HCT116 (cell line): ENCODE measurements around the gene KRTAP9-7. TPM values are rescaled to one million over a fixed set of nuclear protein-coding genes. Genes with fewer than 3 reads are reported as not detected.
A peak's percentile ranks its signal among the peaks of the same experiment; 100 is the strongest.

Source experiments
- ATAC-seq: fragments of 200-7000 bp; cut with Tn5 transposase; 2 replicates; pipeline ENCODE4 v1.9.1; 2020; ENCODE audit warnings: mild to moderate bottlenecking, moderate library complexity
- BruUV-seq: library from RNA; stranded (reverse); fragments of 400-500 nt; replicated peaks from 2 replicates; lab custom pipeline; 2021; lab: Mats Ljungman, UMichigan
- CTCF ChIA-PET: fragments of 300-600 bp; sonication (Branson Sonifier 250); formaldehyde crosslinking; loops from one replicate; lab custom pipeline; 2021; ENCODE audit warnings: antibody characterized with exemption; lab: Charles Lee
- POLR2A ChIA-PET: fragments of 300-600, 350-600 bp; sonication (Branson Sonifier 250); formaldehyde crosslinking; loops from one replicate; lab custom pipeline; 2021; ENCODE audit warnings: antibody characterized with exemption; lab: Charles Lee
- RAD21 ChIA-PET, 2 experiments: fragments of 300-600 bp; sonication (Branson Sonifier 250); formaldehyde crosslinking; loops; one replicate each; lab custom pipeline; 2023; ENCODE audit warnings: low total read pairs in 2 of 2; ENCODE audit not compliant: uncharacterized antibody in 2 of 2, unreplicated experiment in 2 of 2, low non-redundant PET in 1 of 2; lab: Charles Lee
- DNase-seq: peaks from one replicate; pipeline ENCODE4 v3.0.0-alpha.2; 2010; ENCODE audit warnings: low read depth, low spot score
- H2AFZ ChIP-seq: fragments of 200-600 bp; shearing (Covaris generic), sonication (generic); 2 replicates; pipeline ENCODE4 v1.6.1; 2017; ENCODE audit warnings: low read depth, mixed run types, mixed read lengths, antibody characterized with exemption, low read length; ENCODE audit not compliant: poor library complexity, severe bottlenecking
- H3K27ac ChIP-seq: 2 replicates; pipeline ENCODE4 v1.5.1; 2012; ENCODE audit warnings: low read depth, low read length
- H3K27me3 ChIP-seq: fragments of 200-600 bp; sonication (generic); 2 replicates; pipeline ENCODE4 v1.6.1; 2016; ENCODE audit warnings: mixed run types, low read length, mixed read lengths; ENCODE audit not compliant: insufficient read depth
- H3K36me3 ChIP-seq, 2 experiments: fragments of 200-500 bp in 1 of 2; fragments of 200-600 bp in 1 of 2; sonication (Bioruptor generic) in 1 of 2; sonication (generic) in 1 of 2; 2 replicates each; pipeline versions ENCODE4 v1.5.1 to v1.6.1; 2014 to 2016; ENCODE audit warnings: low read length in 2 of 2, inconsistent platforms in 1 of 2, mixed read lengths in 1 of 2, mixed run types in 1 of 2; ENCODE audit not compliant: insufficient read depth in 2 of 2, control insufficient read depth in 1 of 2
- H3K4me1 ChIP-seq, 2 experiments: fragments of 200-600 bp in 1 of 2; sonication (generic) in 1 of 2; 2 replicates each; pipeline versions ENCODE4 v1.5.1 to v1.6.1; 2012 to 2017; ENCODE audit warnings: low read length in 2 of 2, inconsistent platforms in 1 of 2, mild to moderate bottlenecking in 1 of 2, mixed read lengths in 1 of 2, mixed run types in 1 of 2, moderate library complexity in 1 of 2; ENCODE audit not compliant: insufficient read depth in 2 of 2, control insufficient read depth in 1 of 2
- H3K4me2 ChIP-seq: fragments of 200-600 bp; sonication (generic); 2 replicates; pipeline ENCODE4 v1.6.1; 2017; ENCODE audit warnings: mixed run types, low read length, mixed read lengths
- H3K4me3 ChIP-seq, 2 experiments: fragments of 200-600 bp in 1 of 2; sonication (generic) in 1 of 2; replicated peaks in 1 of 2; 2 replicates each; pipeline ENCODE4 v1.5.1; 2011 to 2016; ENCODE audit warnings: low read length in 2 of 2, control low read depth in 1 of 2, low read depth in 1 of 2, mild to moderate bottlenecking in 1 of 2, mixed read lengths in 1 of 2, mixed run types in 1 of 2
- H3K79me2 ChIP-seq: fragments of 200-600 bp; sonication (generic); 2 replicates; pipeline ENCODE4 v1.6.1; 2017; ENCODE audit warnings: mild to moderate bottlenecking, mixed run types, low read length, moderate library complexity, mixed read lengths; ENCODE audit not compliant: insufficient read depth
- H3K9ac ChIP-seq: fragments of 200-600 bp; sonication (generic); 2 replicates; pipeline ENCODE4 v1.6.1; 2016; ENCODE audit warnings: low read length, mixed read lengths
- H3K9me2 ChIP-seq: fragments of 200-600 bp; sonication (generic), shearing (Covaris generic); 2 replicates; pipeline ENCODE4 v1.6.1; 2017; ENCODE audit warnings: mixed run types, mild to moderate bottlenecking, moderate library complexity; ENCODE audit not compliant: insufficient read depth
- H3K9me3 ChIP-seq, 2 experiments: fragments of 200-500 bp in 1 of 2; fragments of 200-600 bp in 1 of 2; sonication (Bioruptor generic) in 1 of 2; sonication (generic) in 1 of 2; 2 replicates each; pipeline ENCODE4 v1.6.1; 2014 to 2017; ENCODE audit warnings: low read length in 2 of 2, mixed read lengths in 2 of 2, inconsistent platforms in 1 of 2, low read depth in 1 of 2, mild to moderate bottlenecking in 1 of 2, mixed run types in 1 of 2, moderate library complexity in 1 of 2; ENCODE audit not compliant: control insufficient read depth in 1 of 2, insufficient read depth in 1 of 2
- H4K20me1 ChIP-seq: fragments of 200-600 bp; sonication (generic), shearing (Covaris generic); 2 replicates; pipeline ENCODE4 v1.6.1; 2017; ENCODE audit warnings: mixed run types, mild to moderate bottlenecking, moderate library complexity; ENCODE audit not compliant: insufficient read depth
- ATF3 ChIP-seq: IDR thresholded peaks from 2 replicates; pipeline ENCODE4 v1.6.1; 2012
- CEBPB ChIP-seq: IDR thresholded peaks from 2 replicates; pipeline ENCODE4 v1.6.1; 2012; ENCODE audit warnings: low read depth
- CTCF ChIP-seq, 3 experiments: fragments of 200-600 bp in 1 of 3; sonication (generic) in 1 of 3; IDR thresholded peaks in 2 of 3; conservative IDR thresholded peaks in 1 of 3; 2 replicates each; pipeline ENCODE4 v1.5.1; 2012 to 2017; ENCODE audit warnings: low read depth in 2 of 3, low read length in 2 of 3, antibody characterized with exemption in 1 of 3, borderline replicate concordance in 1 of 3, control low read depth in 1 of 3, mild to moderate bottlenecking in 1 of 3, mixed read lengths in 1 of 3, mixed run types in 1 of 3, moderate library complexity in 1 of 3; ENCODE audit not compliant: insufficient read depth in 1 of 3
- EGR1 ChIP-seq: IDR thresholded peaks from 2 replicates; pipeline ENCODE4 v1.6.1; 2012; ENCODE audit warnings: low read depth
- ELF1 ChIP-seq: IDR thresholded peaks from 2 replicates; pipeline ENCODE4 v1.6.1; 2012; ENCODE audit warnings: low read depth, borderline replicate concordance
- EZH2 ChIP-seq: fragments of 200-600 bp; sonication (generic); IDR thresholded peaks from 2 replicates; pipeline ENCODE4 v1.6.1; 2017; ENCODE audit warnings: antibody characterized with exemption, mixed run types
- EZH2phosphoT487 ChIP-seq: fragments of 200-600 bp; IDR thresholded peaks from 2 replicates; pipeline ENCODE4 v1.6.1; 2018; ENCODE audit warnings: antibody characterized with exemption, borderline replicate concordance
- FOSL1 ChIP-seq: IDR thresholded peaks from 2 replicates; pipeline ENCODE4 v1.6.1; 2012; ENCODE audit warnings: low read depth
- JUND ChIP-seq: IDR thresholded peaks from 2 replicates; pipeline ENCODE4 v1.6.1; 2012
- MAX ChIP-seq: IDR thresholded peaks from 2 replicates; pipeline ENCODE4 v1.6.1; 2012
- POLR2A ChIP-seq: IDR thresholded peaks from 2 replicates; pipeline ENCODE4 v1.7.0; 2011; ENCODE audit warnings: borderline replicate concordance; ENCODE audit not compliant: insufficient read depth, insufficient read length; ENCODE audit errors: extremely low read depth
- RAD21 ChIP-seq: IDR thresholded peaks from 2 replicates; pipeline ENCODE4 v1.6.1; 2012; ENCODE audit warnings: low read depth, mild to moderate bottlenecking
- SIN3A ChIP-seq: IDR thresholded peaks from 2 replicates; pipeline ENCODE4 v1.6.1; 2012; ENCODE audit warnings: low read depth
- SP1 ChIP-seq: IDR thresholded peaks from 2 replicates; pipeline ENCODE4 v1.6.1; 2012; ENCODE audit warnings: low read depth
- SRF ChIP-seq: IDR thresholded peaks from 2 replicates; pipeline ENCODE4 v1.6.1; 2012; ENCODE audit warnings: low read depth
- TCF7L2 ChIP-seq: IDR thresholded peaks from 2 replicates; pipeline ENCODE4 v1.7.0; 2011; ENCODE audit warnings: borderline replicate concordance, inconsistent platforms; ENCODE audit not compliant: insufficient read depth, insufficient read length; ENCODE audit errors: extremely low read depth
- YY1 ChIP-seq: IDR thresholded peaks from 2 replicates; pipeline ENCODE4 v1.6.1; 2011; ENCODE audit warnings: low read length, low read depth, moderate library complexity, mild to moderate bottlenecking; ENCODE audit not compliant: insufficient replicate concordance; ENCODE audit errors: extremely low read depth
- ZBTB33 ChIP-seq: IDR thresholded peaks from 2 replicates; pipeline ENCODE4 v1.6.1; 2011; ENCODE audit warnings: mild to moderate bottlenecking, low read length, moderate library complexity; ENCODE audit not compliant: insufficient replicate concordance; ENCODE audit errors: extremely low read depth
- ZFX ChIP-seq: fragments of 450-650 bp; IDR thresholded peaks from 2 replicates; pipeline ENCODE4 v1.6.1; 2017
- ZNF274 ChIP-seq: fragments of 200-500 bp; sonication (Bioruptor generic); IDR thresholded peaks from 2 replicates; pipeline ENCODE4 v1.6.1; 2014; ENCODE audit warnings: mild to moderate bottlenecking, low read depth, low read length, inconsistent platforms
- intact Hi-C: fragments of 100-400 bp; cut with micrococcal nuclease; formaldehyde crosslinking; loops from 2 replicates; pipeline ENCODE4 v1.10.0; 2022
- total RNA-seq: library from RNA; stranded (reverse); gene quantifications from one replicate; pipeline ENCODE4 v1.2.1, GENCODE V29; 2021; ENCODE audit not compliant: unreplicated experiment

Gene KRTAP9-7
- total RNA-seq, 1 experiment from 2014 or later, result not detected

GRCh38 chr17:41322094-41322902 lies 46.8 kb downstream of the KRTAP9-7 start:
- ChIA-PET POLR2A (interaction anchor here (0.6 to 0.8 kb wide), 2 partner anchors 372 to 413 kb away, joined by 3 read pairs; no protein-coding TSS in a partner anchor), RAD21 (no interaction called here), CTCF (interaction anchor here (0.5 to 2.9 kb wide), 19 partner anchors 8 to 706 kb away, joined by 3 to 15 read pairs (median 4); no protein-coding TSS in a partner anchor)
- intact Hi-C loops, result loop anchor here (1.0 to 10.0 kb wide), 4 partner anchors 225 to 697 kb away; no protein-coding TSS in a partner anchor
- H2AFZ ChIP-seq, result no peak overlapping the region
- peaks cover 4 to 25% of the 10 kb centered on the region in 2 experiments; a peak in 1 of 4 replicates for H3K9me3 ChIP-seq
- H3K27me3 ChIP-seq, result no peaks in the 10 kb centered on the region
- H3K36me3 ChIP-seq, result peaks cover 0 to 7% of the 10 kb centered on the region in 2 experiments; a peak in 1 of 4 replicates
- peaks cover 5 to 18% of the 10 kb centered on the region in 2 experiments; a peak in 3 of 4 replicates for H3K4me1 ChIP-seq
- ATAC-seq (peak; percentile 46), DNase-seq (peak; percentile 35)
- H3K27ac ChIP-seq, result peak overlapping the region; percentile 35
- H3K4me2 ChIP-seq, result no peak overlapping the region
- H3K9me2 ChIP-seq, result no peaks in the 10 kb centered on the region
- no TSS peak for BruUV-seq
- no peak overlapping the region for H3K9ac ChIP-seq
- H3K79me2 ChIP-seq, result no peaks in the 10 kb centered on the region
- H4K20me1 ChIP-seq, result no peaks in the 10 kb centered on the region
- no peak overlapping the region for H3K4me3 ChIP-seq
- TF ChIP-seq YY1, result no peak
- peak; percentile 82 for TF ChIP-seq RAD21
- TF ChIP-seq ELF1, result no peak
- no peak for TF ChIP-seq CEBPB
- TF ChIP-seq JUND, result no peak
- no peak for TF ChIP-seq MAX
- TF ChIP-seq SIN3A, result no peak
- no peak for TF ChIP-seq SP1
- TF ChIP-seq EGR1, result no peak
- no peak for TF ChIP-seq ZBTB33
- TF ChIP-seq TCF7L2, result peak; percentile 43
- TF ChIP-seq SRF, result no peak
- TF ChIP-seq FOSL1, result no peak
- TF ChIP-seq ATF3, result no peak
- no peak for TF ChIP-seq EZH2phosphoT487
- no peak for TF ChIP-seq ZFX
- peak; percentile 52 to 67 (median 61); a peak in 5 of 6 replicates for TF ChIP-seq CTCF (IDR thresholded peaks at IDR 0.05 in 2 of 3, conservative IDR thresholded peaks at IDR 0.05 in 1 of 3; ENCODE audit: borderline replicate concordance in 1 of 3, insufficient read depth in 1 of 3, low read depth in 2 of 3, low read length in 2 of 3)
- no peak for TF ChIP-seq ZNF274
- TF ChIP-seq EZH2, result no peak
- TF ChIP-seq POLR2A, result no peak
